Right atrium auricular region (tissue), 2 donors: ENCODE measurements around the gene SNX32. TPM values are rescaled to one million over a fixed set of nuclear protein-coding genes. Genes with fewer than 3 reads are reported as not detected.

Experiments
- DNase-seq: peaks from one replicate; pipeline ENCODE4 v3.0.0-alpha.2; 2019; ENCODE audit warnings: low spot score
- H3K27ac ChIP-seq, 2 donors: fragments of 200-600 bp; sonication (generic); 1 replicate in 1 of 2; 2 replicates in 1 of 2; pipeline ENCODE4 v1.5.1; 2016 to 2019
- H3K27me3 ChIP-seq, 2 donors: fragments of 200-600 bp; sonication (generic); one replicate each; pipeline versions ENCODE4 v1.5.1 to v1.6.0; 2017 to 2019
- H3K36me3 ChIP-seq: fragments of 200-600 bp; sonication (generic); one replicate; pipeline ENCODE4 v1.5.1; 2016
- H3K4me1 ChIP-seq, 2 donors: fragments of 200-600 bp; sonication (generic); one replicate each; pipeline versions ENCODE4 v1.5.1 to v1.6.0; 2017 to 2019
- H3K4me3 ChIP-seq, 2 donors: fragments of 200-600 bp; sonication (generic); 1 replicate in 1 of 2; 2 replicates in 1 of 2; pipeline ENCODE4 v1.5.1; 2017 to 2019; ENCODE audit warnings: mild to moderate bottlenecking in 1 of 2, moderate library complexity in 1 of 2
- H3K9me3 ChIP-seq, 2 donors: fragments of 200-600 bp; sonication (generic); one replicate each; pipeline ENCODE4 v1.5.1; 2019
- CTCF ChIP-seq, 2 donors: fragments of 200-600 bp; sonication (generic); IDR thresholded peaks; one replicate each; pipeline ENCODE4 v1.5.1; 2019; ENCODE audit warnings: antibody characterized with exemption in 2 of 2
- total RNA-seq, 2 donors: library from RNA; depleted of rRNA; stranded (reverse); fragments of >200 nt; gene quantifications; one replicate each; pipeline ENCODE4 v1.1.0, GENCODE V29; 2016

The SNX32 gene
- total RNA-seq, 2 donors from 2014 or later = 0.20 to 0.37 TPM

- Histone ChIP-seq H3K36me3 (no peaks in the 10 kb centered on the region), H3K9me3 (no peaks in the 10 kb centered on the region), H3K27me3 (no peaks in the 10 kb centered on the region), H3K27ac (no peak overlapping the region), H3K4me3 (no peak overlapping the region), H3K4me1 (no peaks in the 10 kb centered on the region)
- TF ChIP-seq CTCF (IDR thresholded peaks at IDR 0.05) = no peak
- DNase-seq = no peak
Measured at GRCh38 chr11:65810046-65810868, 23.5 kb upstream of the SNX32 start.

- no peaks in the 10 kb centered on the region for H3K9me3 ChIP-seq
- H3K4me3 ChIP-seq = no peak overlapping the region
- no peak for TF ChIP-seq CTCF (IDR thresholded peaks at IDR 0.05)
- no peak overlapping the region for H3K27ac ChIP-seq
- H3K27me3 ChIP-seq = no peaks in the 10 kb centered on the region
- no peaks in the 10 kb centered on the region for H3K36me3 ChIP-seq
- no peak for DNase-seq
- H3K4me1 ChIP-seq = no peaks in the 10 kb centered on the region
Measured at GRCh38 chr11:65811764-65812475, 21.8 kb upstream of the SNX32 start.

GRCh38 chr11:65814131-65814985, 19.4 kb upstream of the SNX32 start:
- TF ChIP-seq CTCF (IDR thresholded peaks at IDR 0.05) = no peak
- peak; percentile 75 for DNase-seq
- H3K9me3 ChIP-seq = no peaks in the 10 kb centered on the region
- peaks cover 0 to 8% of the 10 kb centered on the region in 2 donors for H3K4me1 ChIP-seq
- H3K36me3 ChIP-seq = no peaks in the 10 kb centered on the region
- no peaks in the 10 kb centered on the region for H3K27me3 ChIP-seq
- H3K4me3 ChIP-seq = no peak overlapping the region
- peak overlapping the region in 1 of 2 donors; percentile 6 for H3K27ac ChIP-seq

- H3K36me3 ChIP-seq = no peaks in the 10 kb centered on the region
- TF ChIP-seq CTCF (IDR thresholded peaks at IDR 0.05) = no peak
- no peaks in the 10 kb centered on the region for H3K27me3 ChIP-seq
- peak overlapping the region in 1 of 2 donors; percentile 6 for H3K27ac ChIP-seq
- H3K4me3 ChIP-seq = no peak overlapping the region
- peaks cover 0 to 8% of the 10 kb centered on the region in 2 donors for H3K4me1 ChIP-seq
- no peaks in the 10 kb centered on the region for H3K9me3 ChIP-seq
- no peak for DNase-seq
Measured at GRCh38 chr11:65814986-65815565, 18.7 kb upstream of the SNX32 start.

GRCh38 chr11:65816696-65817095, 17.1 kb upstream of the SNX32 start:
- Histone ChIP-seq H3K4me3 (no peak overlapping the region), H3K27ac (no peak overlapping the region), H3K27me3 (no peaks in the 10 kb centered on the region), H3K4me1 (peaks cover 0 to 8% of the 10 kb centered on the region in 2 donors), H3K36me3 (no peaks in the 10 kb centered on the region), H3K9me3 (no peaks in the 10 kb centered on the region)
- no peak for TF ChIP-seq CTCF (IDR thresholded peaks at IDR 0.05)
- no peak for DNase-seq
